ENCODE data around the gene OR9Q1. TPM values are rescaled to one million over a fixed set of nuclear protein-coding genes. Genes with fewer than 3 reads are reported as not detected.

The OR9Q1 gene
- total RNA-seq, 1 experiment from 2014 or later: not detected

Other genes with a start within 250 kb of the OR9Q1 start
- gene OR6Q1, start 7.1 kb downstream of the OR9Q1 start, total RNA-seq (2014; rRNA removed; shearing (Covaris generic)): not detected in 2 replicates
- gene OR9I1, start 101.6 kb downstream of the OR9Q1 start, total RNA-seq (2014; rRNA removed; shearing (Covaris generic)): not detected in 2 replicates
- gene OR9Q2, start 165.2 kb downstream of the OR9Q1 start, total RNA-seq (2014; rRNA removed; shearing (Covaris generic)): not detected in 2 replicates
- gene OR1S2, start 180.3 kb downstream of the OR9Q1 start, total RNA-seq (2014; rRNA removed; shearing (Covaris generic)): not detected in 2 replicates
- not detected in 2 replicates for gene OR1S1, start 188.8 kb downstream of the OR9Q1 start, total RNA-seq (2014; rRNA removed; shearing (Covaris generic))
- gene OR10Q1, start 205.0 kb downstream of the OR9Q1 start, total RNA-seq (2014; rRNA removed; shearing (Covaris generic)): not detected in 2 replicates
- not detected in 2 replicates for gene OR10W1, start 244.4 kb downstream of the OR9Q1 start, total RNA-seq (2014; rRNA removed; shearing (Covaris generic))